SK-N-SH (cell line): ENCODE data around the gene LYZ. TPM values are rescaled to one million over a fixed set of nuclear protein-coding genes. Genes with fewer than 3 reads are reported as not detected.

ENCODE experiments used
- CTCF ChIA-PET: fragments of 300-600, 350-600 bp; formaldehyde crosslinking; extraction: SDS; loops from one replicate; lab custom pipeline; 2021; lab: Yijun Ruan, JAX
- POLR2A ChIA-PET: fragments of 350-600 bp; sonication (Branson Sonifier 250); formaldehyde crosslinking; extraction: SDS; loops from one replicate; lab custom pipeline; 2020; ENCODE audit warnings: antibody characterized with exemption, inconsistent platforms; lab: Yijun Ruan, JAX
- DNase-seq: peaks from one replicate; pipeline ENCODE4 v3.0.0; 2012
- H2AFZ ChIP-seq: fragments of 200-600 bp; sonication (generic); 2 replicates; pipeline ENCODE4 v1.8.1; 2016; ENCODE audit warnings: antibody characterized with exemption, mild to moderate bottlenecking, low read depth
- H3F3A ChIP-seq: fragments of 200-600 bp; sonication (generic); replicated peaks from 2 replicates; pipeline ENCODE3; 2016; ENCODE audit warnings: antibody characterized with exemption, mild to moderate bottlenecking; ENCODE audit not compliant: insufficient read depth
- H3K27ac ChIP-seq, 2 experiments: fragments of 200-500 bp in 1 of 2; fragments of 200-600 bp in 1 of 2; sonication (Bioruptor generic) in 1 of 2; sonication (generic), shearing (Covaris generic) in 1 of 2; 2 replicates each; pipeline versions ENCODE4 v1.5.1 to v1.6.1; 2014 to 2016; ENCODE audit warnings: low read depth in 2 of 2, inconsistent platforms in 1 of 2, low read length in 1 of 2, mild to moderate bottlenecking in 1 of 2, mixed read lengths in 1 of 2
- H3K27me3 ChIP-seq: fragments of 200-600 bp; sonication (generic), shearing (Covaris generic); 2 replicates; pipeline ENCODE4 v1.6.1; 2016; ENCODE audit warnings: mixed run types; ENCODE audit not compliant: insufficient read depth
- H3K36me3 ChIP-seq, 2 experiments: fragments of 200-500 bp in 1 of 2; fragments of 200-600 bp in 1 of 2; sonication (Bioruptor generic) in 1 of 2; sonication (generic) in 1 of 2; replicated peaks in 1 of 2; 2 replicates each; pipeline versions ENCODE3 to v1.5.1; 2014 to 2016; ENCODE audit warnings: low read length in 1 of 2, mild to moderate bottlenecking in 1 of 2; ENCODE audit not compliant: insufficient read depth in 2 of 2, control insufficient read depth in 1 of 2
- H3K4me1 ChIP-seq, 2 experiments: fragments of 200-500 bp in 1 of 2; fragments of 200-600 bp in 1 of 2; sonication (Bioruptor generic) in 1 of 2; sonication (generic), shearing (Covaris generic) in 1 of 2; 2 replicates each; pipeline versions ENCODE4 v1.5.1 to v1.6.1; 2014 to 2016; ENCODE audit warnings: low read depth in 1 of 2, low read length in 1 of 2, mixed run types in 1 of 2; ENCODE audit not compliant: insufficient read depth in 2 of 2, control insufficient read depth in 1 of 2
- H3K4me2 ChIP-seq: fragments of 200-600 bp; sonication (generic), shearing (Covaris generic); 2 replicates; pipeline ENCODE4 v1.6.1; 2017; ENCODE audit warnings: mixed run types
- H3K4me3 ChIP-seq, 2 experiments: fragments of 200-500 bp in 1 of 2; fragments of 200-600 bp in 1 of 2; sonication (Bioruptor generic) in 1 of 2; sonication (generic), shearing (Covaris generic) in 1 of 2; 2 replicates each; pipeline versions ENCODE4 v1.5.1 to v1.8.1; 2014 to 2016; ENCODE audit warnings: low read depth in 2 of 2, inconsistent platforms in 1 of 2, low read length in 1 of 2, mild to moderate bottlenecking in 1 of 2, mixed read lengths in 1 of 2, moderate library complexity in 1 of 2
- H3K79me2 ChIP-seq: fragments of 200-600 bp; sonication (generic); 2 replicates; pipeline ENCODE4 v1.8.1; 2017; ENCODE audit warnings: mild to moderate bottlenecking; ENCODE audit not compliant: insufficient read depth
- H3K9ac ChIP-seq: fragments of 200-600 bp; sonication (generic); 2 replicates; pipeline ENCODE4 v1.6.1; 2017; ENCODE audit warnings: mixed run types
- H3K9me2 ChIP-seq: fragments of 200-600 bp; sonication (generic); 2 replicates; pipeline ENCODE4 v1.6.1; 2017; ENCODE audit warnings: mixed run types
- H3K9me3 ChIP-seq: fragments of 200-600 bp; sonication (generic); 2 replicates; pipeline ENCODE4 v1.6.1; 2017; ENCODE audit warnings: mixed run types, mild to moderate bottlenecking, moderate library complexity
- H4K20me1 ChIP-seq: fragments of 200-600 bp; sonication (generic); 2 replicates; pipeline ENCODE4 v1.6.1; 2017; ENCODE audit warnings: mild to moderate bottlenecking, mixed run types; ENCODE audit not compliant: insufficient read depth
- CHD2 ChIP-seq: fragments of 150-350 bp; IDR thresholded peaks from 2 replicates; pipeline ENCODE4 v1.6.1; 2018; ENCODE audit warnings: low read length; ENCODE audit not compliant: partially characterized antibody
- EP300 ChIP-seq, 2 experiments: IDR thresholded peaks; 2 replicates each; pipeline versions ENCODE4 v1.4.0 to v1.6.1; 2012; ENCODE audit warnings: borderline replicate concordance in 1 of 2, low read depth in 1 of 2, low read length in 1 of 2
- EZH2phosphoT487 ChIP-seq: fragments of 200-600 bp; sonication (generic); IDR thresholded peaks from 2 replicates; pipeline ENCODE4 v1.6.1; 2017; ENCODE audit warnings: low read depth, mixed run types, mild to moderate bottlenecking, antibody characterized with exemption, moderate library complexity, borderline replicate concordance
- FOXJ3 ChIP-seq: sonication (generic); formaldehyde crosslinking; IDR thresholded peaks from 2 replicates; pipeline ENCODE4 v1.5.1; 2020; ENCODE audit warnings: mild to moderate bottlenecking, missing genetic modification reagents
- GABPA ChIP-seq: IDR thresholded peaks from 2 replicates; pipeline ENCODE4 v1.4.0; 2012; ENCODE audit warnings: low read depth, mild to moderate bottlenecking
- GATA2 ChIP-seq: sonication (generic); formaldehyde crosslinking; IDR thresholded peaks from 2 replicates; pipeline ENCODE4 v1.5.0; 2020; ENCODE audit warnings: mild to moderate bottlenecking, missing genetic modification reagents
- MEF2A ChIP-seq: IDR thresholded peaks from 2 replicates; pipeline ENCODE4 v1.4.0; 2012; ENCODE audit warnings: low read depth, borderline replicate concordance
- MXI1 ChIP-seq: IDR thresholded peaks from 2 replicates; pipeline ENCODE4 v1.6.1; 2012; ENCODE audit warnings: mild to moderate bottlenecking, low read depth, low read length, improper control_type of control experiment
- RAD21 ChIP-seq: IDR thresholded peaks from 2 replicates; pipeline ENCODE4 v1.6.1; 2012; ENCODE audit warnings: mild to moderate bottlenecking, low read length
- RFX5 ChIP-seq: IDR thresholded peaks from 2 replicates; pipeline ENCODE4 v1.6.1; 2012; ENCODE audit warnings: mild to moderate bottlenecking, improper control_type of control experiment, low read length
- TCF12 ChIP-seq: IDR thresholded peaks from 2 replicates; pipeline ENCODE4 v1.4.0; 2012
- WGBS: methylation state at CpG from one replicate; pipeline ENCODE4 v1.1.6; 2017; ENCODE audit warnings: low lambda C conversion rate; 5-methylcytosine and 5-hydroxymethylcytosine counted together
- polyA plus RNA-seq, 3 experiments: library from polyadenylated mRNA; depleted of rRNA; stranded (reverse); fragments of >200 nt; gene quantifications; 2 replicates each; pipeline ENCODE4 v1.2.3, GENCODE V29; 2012
- TF ChIP-seq, protein P1 (sequence below): IDR thresholded peaks from 2 replicates; pipeline ENCODE4 v1.6.1; 2012; ENCODE audit warnings: mild to moderate bottlenecking, low read depth, low read length, moderate library complexity
- TF ChIP-seq, protein P2 (sequence below): fragments of 150-350 bp; IDR thresholded peaks from 2 replicates; pipeline ENCODE4 v1.6.1; 2016; ENCODE audit warnings: mild to moderate bottlenecking, low read depth, low read length
- TF ChIP-seq, protein P3 (sequence below): fragments of 200-600 bp; sonication (generic); IDR thresholded peaks from 2 replicates; pipeline ENCODE4 v1.6.1; 2017; ENCODE audit warnings: antibody characterized with exemption, mild to moderate bottlenecking, moderate library complexity
- TF ChIP-seq, protein P4 (sequence below): IDR thresholded peaks from 2 replicates; pipeline ENCODE4 v1.4.0; 2012; ENCODE audit warnings: low read depth, borderline replicate concordance
- TF ChIP-seq, protein P5 (sequence below): IDR thresholded peaks from 2 replicates; pipeline ENCODE4 v1.4.0; 2012; ENCODE audit warnings: low read depth, borderline replicate concordance

LYZ gene
- polyA plus RNA-seq, 1 of the 3 experiments (the other 2 are of a cell fraction) = not detected

DNA sequence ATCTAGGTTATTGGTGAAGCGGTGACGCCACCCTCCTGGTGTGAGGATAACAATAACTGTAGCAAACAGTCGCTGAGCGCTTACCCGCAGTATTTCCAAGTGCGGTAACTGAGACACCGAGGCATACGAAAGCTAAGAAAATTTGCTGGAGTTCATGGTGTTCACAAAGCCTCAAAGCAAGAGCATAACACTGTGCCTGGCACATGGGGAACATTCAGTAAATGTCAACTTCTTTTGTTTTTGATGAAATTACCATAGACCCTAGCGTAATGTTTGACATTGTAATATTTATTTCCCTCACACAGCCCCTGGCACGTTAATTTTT, 12.1 kb downstream of the LYZ start:
- Histone ChIP-seq H3K9me2 (no peaks in the 10 kb centered on the region), H3F3A (peaks cover 13% of the 10 kb centered on the region)
- WGBS = 4% methylated on average over 9 of the region's 10 CpGs

DNA sequence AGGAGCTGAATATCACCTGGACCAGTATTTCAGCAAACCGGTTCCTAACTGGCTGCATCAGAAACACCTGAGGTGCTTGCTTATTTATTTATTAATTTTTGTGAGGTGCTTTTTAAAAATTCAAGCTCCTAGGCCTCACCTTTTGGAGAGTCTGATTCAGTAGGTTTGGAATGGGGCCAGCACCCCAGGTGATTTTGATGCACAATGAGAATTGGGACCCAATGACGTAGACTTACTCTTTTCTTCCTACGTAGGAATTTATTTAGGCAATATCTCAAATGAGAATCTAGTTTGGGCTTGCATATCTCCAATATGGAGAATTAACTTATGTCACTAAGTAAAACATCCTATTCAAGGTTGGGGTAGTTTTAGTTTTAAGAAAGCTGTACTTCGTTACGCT, 18.6 kb downstream of the LYZ start:
- Histone ChIP-seq H3K4me1 (no peaks in the 10 kb centered on the region), H4K20me1 (no peaks in the 10 kb centered on the region), H3K4me3 (no peak overlapping the region), H3K27me3 (no peaks in the 10 kb centered on the region), H3K9me2 (no peaks in the 10 kb centered on the region), H3K9ac (no peak overlapping the region), H3K9me3 (0 out of 2 replicates have a peak, but pooled peaks cover 2% of the 10 kb centered on the region), H3F3A (peaks cover 5% of the 10 kb centered on the region), H3K79me2 (peaks cover 13% of the 10 kb centered on the region), H3K36me3 (peaks cover 55 to 59% of the 10 kb centered on the region in 2 experiments), H3K4me2 (no peak overlapping the region), H2AFZ (no peak overlapping the region), H3K27ac (no peak overlapping the region)
- DNase-seq = no peak
- ChIA-PET POLR2A (no interaction called here), CTCF (interaction anchor here (0.9 to 1.9 kb wide), 5 partner anchors 9 to 213 kb away, joined by 3 to 6 read pairs (median 4); no protein-coding TSS in a partner anchor)
- WGBS = over 99% methylated on average over 5 of the region's 5 CpGs
- TF ChIP-seq GABPA (no peak), EZH2phosphoT487 (no peak), FOXJ3 (CRISPR knock-in tag) (no peak), GATA2 (no peak), MEF2A (no peak), EP300 (IDR thresholded peaks at IDR 0.05; ENCODE audit: borderline replicate concordance in 1 of 2, low read depth in 1 of 2, low read length in 1 of 2) (no peak), CHD2 (no peak), RFX5 (no peak), TCF12 (no peak), MXI1 (no peak), RAD21 (no peak)
- TF ChIP-seq, protein P1, sequence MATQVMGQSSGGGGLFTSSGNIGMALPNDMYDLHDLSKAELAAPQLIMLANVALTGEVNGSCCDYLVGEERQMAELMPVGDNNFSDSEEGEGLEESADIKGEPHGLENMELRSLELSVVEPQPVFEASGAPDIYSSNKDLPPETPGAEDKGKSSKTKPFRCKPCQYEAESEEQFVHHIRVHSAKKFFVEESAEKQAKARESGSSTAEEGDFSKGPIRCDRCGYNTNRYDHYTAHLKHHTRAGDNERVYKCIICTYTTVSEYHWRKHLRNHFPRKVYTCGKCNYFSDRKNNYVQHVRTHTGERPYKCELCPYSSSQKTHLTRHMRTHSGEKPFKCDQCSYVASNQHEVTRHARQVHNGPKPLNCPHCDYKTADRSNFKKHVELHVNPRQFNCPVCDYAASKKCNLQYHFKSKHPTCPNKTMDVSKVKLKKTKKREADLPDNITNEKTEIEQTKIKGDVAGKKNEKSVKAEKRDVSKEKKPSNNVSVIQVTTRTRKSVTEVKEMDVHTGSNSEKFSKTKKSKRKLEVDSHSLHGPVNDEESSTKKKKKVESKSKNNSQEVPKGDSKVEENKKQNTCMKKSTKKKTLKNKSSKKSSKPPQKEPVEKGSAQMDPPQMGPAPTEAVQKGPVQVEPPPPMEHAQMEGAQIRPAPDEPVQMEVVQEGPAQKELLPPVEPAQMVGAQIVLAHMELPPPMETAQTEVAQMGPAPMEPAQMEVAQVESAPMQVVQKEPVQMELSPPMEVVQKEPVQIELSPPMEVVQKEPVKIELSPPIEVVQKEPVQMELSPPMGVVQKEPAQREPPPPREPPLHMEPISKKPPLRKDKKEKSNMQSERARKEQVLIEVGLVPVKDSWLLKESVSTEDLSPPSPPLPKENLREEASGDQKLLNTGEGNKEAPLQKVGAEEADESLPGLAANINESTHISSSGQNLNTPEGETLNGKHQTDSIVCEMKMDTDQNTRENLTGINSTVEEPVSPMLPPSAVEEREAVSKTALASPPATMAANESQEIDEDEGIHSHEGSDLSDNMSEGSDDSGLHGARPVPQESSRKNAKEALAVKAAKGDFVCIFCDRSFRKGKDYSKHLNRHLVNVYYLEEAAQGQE = no peak
- TF ChIP-seq, protein P2, sequence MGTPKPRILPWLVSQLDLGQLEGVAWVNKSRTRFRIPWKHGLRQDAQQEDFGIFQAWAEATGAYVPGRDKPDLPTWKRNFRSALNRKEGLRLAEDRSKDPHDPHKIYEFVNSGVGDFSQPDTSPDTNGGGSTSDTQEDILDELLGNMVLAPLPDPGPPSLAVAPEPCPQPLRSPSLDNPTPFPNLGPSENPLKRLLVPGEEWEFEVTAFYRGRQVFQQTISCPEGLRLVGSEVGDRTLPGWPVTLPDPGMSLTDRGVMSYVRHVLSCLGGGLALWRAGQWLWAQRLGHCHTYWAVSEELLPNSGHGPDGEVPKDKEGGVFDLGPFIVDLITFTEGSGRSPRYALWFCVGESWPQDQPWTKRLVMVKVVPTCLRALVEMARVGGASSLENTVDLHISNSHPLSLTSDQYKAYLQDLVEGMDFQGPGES = no peak
- TF ChIP-seq, protein P3, sequence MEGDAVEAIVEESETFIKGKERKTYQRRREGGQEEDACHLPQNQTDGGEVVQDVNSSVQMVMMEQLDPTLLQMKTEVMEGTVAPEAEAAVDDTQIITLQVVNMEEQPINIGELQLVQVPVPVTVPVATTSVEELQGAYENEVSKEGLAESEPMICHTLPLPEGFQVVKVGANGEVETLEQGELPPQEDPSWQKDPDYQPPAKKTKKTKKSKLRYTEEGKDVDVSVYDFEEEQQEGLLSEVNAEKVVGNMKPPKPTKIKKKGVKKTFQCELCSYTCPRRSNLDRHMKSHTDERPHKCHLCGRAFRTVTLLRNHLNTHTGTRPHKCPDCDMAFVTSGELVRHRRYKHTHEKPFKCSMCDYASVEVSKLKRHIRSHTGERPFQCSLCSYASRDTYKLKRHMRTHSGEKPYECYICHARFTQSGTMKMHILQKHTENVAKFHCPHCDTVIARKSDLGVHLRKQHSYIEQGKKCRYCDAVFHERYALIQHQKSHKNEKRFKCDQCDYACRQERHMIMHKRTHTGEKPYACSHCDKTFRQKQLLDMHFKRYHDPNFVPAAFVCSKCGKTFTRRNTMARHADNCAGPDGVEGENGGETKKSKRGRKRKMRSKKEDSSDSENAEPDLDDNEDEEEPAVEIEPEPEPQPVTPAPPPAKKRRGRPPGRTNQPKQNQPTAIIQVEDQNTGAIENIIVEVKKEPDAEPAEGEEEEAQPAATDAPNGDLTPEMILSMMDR = no peak
- TF ChIP-seq, protein P4, sequence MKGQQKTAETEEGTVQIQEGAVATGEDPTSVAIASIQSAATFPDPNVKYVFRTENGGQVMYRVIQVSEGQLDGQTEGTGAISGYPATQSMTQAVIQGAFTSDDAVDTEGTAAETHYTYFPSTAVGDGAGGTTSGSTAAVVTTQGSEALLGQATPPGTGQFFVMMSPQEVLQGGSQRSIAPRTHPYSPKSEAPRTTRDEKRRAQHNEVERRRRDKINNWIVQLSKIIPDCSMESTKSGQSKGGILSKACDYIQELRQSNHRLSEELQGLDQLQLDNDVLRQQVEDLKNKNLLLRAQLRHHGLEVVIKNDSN = no peak

More for the DNA sequence above, 12.1 kb downstream of the LYZ start:
- Histone ChIP-seq H3K79me2 (peaks cover 29% of the 10 kb centered on the region), H3K9ac (peak overlapping the region; percentile 95), H3K27ac (peak overlapping the region; percentile 93; a peak in 3 of 4 replicates), H3K36me3 (peaks cover 13 to 28% of the 10 kb centered on the region in 2 experiments), H3K4me3 (peak overlapping the region; percentile 83 to 90), H4K20me1 (no peaks in the 10 kb centered on the region), H3K4me1 (peaks cover 4 to 6% of the 10 kb centered on the region in 2 experiments; a peak in 3 of 4 replicates), H3K27me3 (no peaks in the 10 kb centered on the region), H3K9me3 (0 out of 2 replicates have a peak, but pooled peaks cover 2% of the 10 kb centered on the region), H2AFZ (peak overlapping the region; percentile 98; the same call in 1 of the 2 replicates), H3K4me2 (peak overlapping the region; percentile 86)
- ChIA-PET POLR2A (interaction anchor here (0.6 kb wide), 1 partner anchor 23 kb away, joined by 3 read pairs; no protein-coding TSS in a partner anchor), CTCF (no interaction called here)
- DNase-seq = no peak
- TF ChIP-seq, protein P5, sequence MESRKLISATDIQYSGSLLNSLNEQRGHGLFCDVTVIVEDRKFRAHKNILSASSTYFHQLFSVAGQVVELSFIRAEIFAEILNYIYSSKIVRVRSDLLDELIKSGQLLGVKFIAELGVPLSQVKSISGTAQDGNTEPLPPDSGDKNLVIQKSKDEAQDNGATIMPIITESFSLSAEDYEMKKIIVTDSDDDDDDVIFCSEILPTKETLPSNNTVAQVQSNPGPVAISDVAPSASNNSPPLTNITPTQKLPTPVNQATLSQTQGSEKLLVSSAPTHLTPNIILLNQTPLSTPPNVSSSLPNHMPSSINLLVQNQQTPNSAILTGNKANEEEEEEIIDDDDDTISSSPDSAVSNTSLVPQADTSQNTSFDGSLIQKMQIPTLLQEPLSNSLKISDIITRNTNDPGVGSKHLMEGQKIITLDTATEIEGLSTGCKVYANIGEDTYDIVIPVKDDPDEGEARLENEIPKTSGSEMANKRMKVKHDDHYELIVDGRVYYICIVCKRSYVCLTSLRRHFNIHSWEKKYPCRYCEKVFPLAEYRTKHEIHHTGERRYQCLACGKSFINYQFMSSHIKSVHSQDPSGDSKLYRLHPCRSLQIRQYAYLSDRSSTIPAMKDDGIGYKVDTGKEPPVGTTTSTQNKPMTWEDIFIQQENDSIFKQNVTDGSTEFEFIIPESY = no peak
- TF ChIP-seq, all 33 proteins: peak for 0
